GM06990 (cell line): ENCODE data around the gene LPGAT1.

Source experiments
- DNase-seq: peaks from one replicate; pipeline ENCODE4 v3.0.0-alpha.2; 2011; ENCODE audit not compliant: insufficient read length; ENCODE audit errors: extremely low read depth
- H3K27me3 ChIP-seq: replicated peaks from 2 replicates; pipeline ENCODE4 v1.6.0; 2011; ENCODE audit warnings: low read length; ENCODE audit not compliant: control insufficient read depth, insufficient read depth
- H3K36me3 ChIP-seq: 2 replicates; pipeline ENCODE4 v1.5.1; 2011; ENCODE audit warnings: low read length; ENCODE audit not compliant: control insufficient read depth, insufficient read depth
- H3K4me3 ChIP-seq: replicated peaks from 2 replicates; pipeline ENCODE4 v1.5.1; 2011; ENCODE audit warnings: low read depth, mild to moderate bottlenecking, control low read depth, low read length
- TF ChIP-seq, protein P1 (sequence below): IDR thresholded peaks from 2 replicates; pipeline ENCODE4 v1.5.1; 2011; ENCODE audit warnings: low read length, control low read depth, mild to moderate bottlenecking, inconsistent platforms; ENCODE audit not compliant: insufficient read depth, poor library complexity, severe bottlenecking

LPGAT1 gene

DNA sequence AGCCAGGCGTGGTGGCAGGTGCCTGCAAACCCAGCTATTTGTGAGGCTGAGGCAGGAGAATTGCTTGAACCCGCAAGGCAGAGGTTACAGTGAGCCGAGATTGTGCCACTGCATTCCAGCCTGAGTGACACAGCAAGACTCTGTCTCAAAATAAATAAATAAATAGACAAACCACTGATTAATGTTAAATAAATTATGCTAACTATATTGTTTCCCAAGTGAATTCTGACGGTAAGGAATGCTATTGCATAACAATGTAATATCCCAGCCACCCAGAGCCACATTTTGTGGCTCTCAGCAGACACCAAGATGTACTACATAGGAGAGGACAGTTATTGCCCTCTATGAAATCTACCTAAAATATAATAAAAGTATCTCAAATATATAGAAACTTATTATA lies 55.4 kb downstream of the LPGAT1 start:
- Histone ChIP-seq H3K4me3 (no peak overlapping the region), H3K36me3 (peaks cover 1% of the 10 kb centered on the region; the same call in 1 of the 2 replicates), H3K27me3 (no peaks in the 10 kb centered on the region)
- DNase-seq, result no peak
- TF ChIP-seq, protein P1, sequence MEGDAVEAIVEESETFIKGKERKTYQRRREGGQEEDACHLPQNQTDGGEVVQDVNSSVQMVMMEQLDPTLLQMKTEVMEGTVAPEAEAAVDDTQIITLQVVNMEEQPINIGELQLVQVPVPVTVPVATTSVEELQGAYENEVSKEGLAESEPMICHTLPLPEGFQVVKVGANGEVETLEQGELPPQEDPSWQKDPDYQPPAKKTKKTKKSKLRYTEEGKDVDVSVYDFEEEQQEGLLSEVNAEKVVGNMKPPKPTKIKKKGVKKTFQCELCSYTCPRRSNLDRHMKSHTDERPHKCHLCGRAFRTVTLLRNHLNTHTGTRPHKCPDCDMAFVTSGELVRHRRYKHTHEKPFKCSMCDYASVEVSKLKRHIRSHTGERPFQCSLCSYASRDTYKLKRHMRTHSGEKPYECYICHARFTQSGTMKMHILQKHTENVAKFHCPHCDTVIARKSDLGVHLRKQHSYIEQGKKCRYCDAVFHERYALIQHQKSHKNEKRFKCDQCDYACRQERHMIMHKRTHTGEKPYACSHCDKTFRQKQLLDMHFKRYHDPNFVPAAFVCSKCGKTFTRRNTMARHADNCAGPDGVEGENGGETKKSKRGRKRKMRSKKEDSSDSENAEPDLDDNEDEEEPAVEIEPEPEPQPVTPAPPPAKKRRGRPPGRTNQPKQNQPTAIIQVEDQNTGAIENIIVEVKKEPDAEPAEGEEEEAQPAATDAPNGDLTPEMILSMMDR, result no peak

DNA sequence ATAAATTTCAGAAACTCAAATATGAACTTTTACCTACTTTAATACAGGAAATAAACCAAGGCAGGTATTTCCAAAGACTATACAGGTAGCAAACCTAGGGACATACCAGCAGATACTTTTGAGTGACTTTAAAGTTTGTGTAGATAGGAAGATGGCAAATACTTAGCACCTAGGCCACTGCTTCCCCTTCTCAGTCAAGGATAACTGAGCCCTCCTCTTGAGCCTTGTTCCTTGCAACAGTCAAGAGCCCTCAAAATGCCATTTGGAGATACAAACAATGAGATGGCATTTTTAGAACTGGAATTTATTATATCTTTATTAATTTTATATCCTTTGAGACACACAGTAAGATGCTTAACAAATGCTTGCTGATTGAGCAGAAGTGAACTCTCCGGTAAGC lies 65.9 kb downstream of the LPGAT1 start:
- TF ChIP-seq, protein P1, result no peak
- H3K4me3 ChIP-seq, result no peak overlapping the region
- DNase-seq, result no peak
- peaks cover 5% of the 10 kb centered on the region for H3K36me3 ChIP-seq
- no peaks in the 10 kb centered on the region for H3K27me3 ChIP-seq

DNA sequence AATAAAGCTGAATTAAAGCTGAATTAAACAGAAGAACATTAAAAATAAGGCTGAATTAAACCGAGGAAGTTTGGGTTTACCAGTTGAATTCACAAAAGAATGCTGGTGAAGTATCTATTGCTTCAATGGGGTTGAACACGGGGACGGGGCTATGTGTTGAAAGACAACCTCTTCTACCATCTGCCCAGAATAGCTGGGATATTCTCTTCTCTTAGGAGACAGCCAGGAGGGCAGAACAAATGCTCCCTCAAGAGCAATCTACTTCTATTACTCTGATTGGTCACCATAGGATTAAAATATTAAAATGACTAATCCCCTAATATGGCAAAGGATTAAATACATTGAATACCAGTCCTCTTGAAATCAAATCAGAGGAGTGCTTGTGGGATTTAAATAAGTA lies 68.4 kb downstream of the LPGAT1 start:
- Histone ChIP-seq H3K36me3 (peaks cover 5% of the 10 kb centered on the region), H3K27me3 (no peaks in the 10 kb centered on the region), H3K4me3 (no peak overlapping the region)
- TF ChIP-seq, protein P1, result no peak
- no peak for DNase-seq

DNA sequence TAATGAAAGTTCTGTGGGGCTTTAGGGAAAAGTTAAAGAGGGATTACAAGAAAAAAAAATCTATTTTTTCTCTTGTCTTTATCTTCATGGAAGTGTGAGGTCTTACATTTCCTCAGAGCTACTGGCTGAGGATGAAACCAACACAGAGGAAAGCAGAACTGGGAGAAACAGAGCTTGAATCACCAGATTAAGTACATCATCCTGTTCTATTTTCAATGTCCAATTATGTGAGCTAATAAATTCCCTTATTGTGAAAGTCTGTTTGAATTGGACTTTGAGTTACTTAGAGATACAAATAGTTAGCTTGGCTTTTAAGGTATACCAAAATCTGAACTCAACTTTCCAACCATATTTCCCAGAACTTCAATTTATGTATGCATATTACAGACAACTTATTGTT lies 69.2 kb downstream of the LPGAT1 start:
- Histone ChIP-seq H3K4me3 (no peak overlapping the region), H3K27me3 (no peaks in the 10 kb centered on the region), H3K36me3 (peaks cover 5% of the 10 kb centered on the region)
- no peak for DNase-seq
- TF ChIP-seq, protein P1, result no peak

DNA sequence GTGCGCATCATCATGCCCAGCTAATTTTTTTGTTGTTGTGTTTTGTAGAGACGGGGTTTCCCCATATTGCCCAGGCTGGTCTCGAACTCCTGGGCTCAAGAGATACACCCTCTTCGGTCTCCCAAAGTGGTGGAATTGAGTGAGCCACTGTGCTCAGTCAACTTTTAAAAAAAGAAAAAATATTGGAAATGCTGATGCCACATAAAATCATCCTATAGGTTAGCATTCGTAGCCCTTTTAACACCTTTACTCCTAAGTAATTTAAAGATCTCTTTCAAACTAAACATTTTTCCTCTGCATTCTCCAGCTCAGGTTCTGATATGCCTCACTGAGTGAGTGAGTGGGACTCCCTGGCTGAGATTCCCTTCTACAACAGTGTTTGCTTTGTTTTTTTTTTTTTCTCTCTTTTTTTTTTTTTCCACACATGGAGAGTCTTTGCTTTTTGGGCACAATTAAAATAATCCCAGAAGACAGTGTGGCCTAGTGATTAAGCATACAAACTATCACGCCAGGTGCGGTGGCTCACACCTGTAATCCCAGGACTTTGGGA lies 74.0 kb downstream of the LPGAT1 start:
- TF ChIP-seq, protein P1, result no peak
- Histone ChIP-seq H3K27me3 (no peaks in the 10 kb centered on the region), H3K4me3 (no peak overlapping the region), H3K36me3 (no peaks in the 10 kb centered on the region)
- DNase-seq, result no peak
